ENCODE measurements around the gene ATM.

Gene ATM

DNA sequence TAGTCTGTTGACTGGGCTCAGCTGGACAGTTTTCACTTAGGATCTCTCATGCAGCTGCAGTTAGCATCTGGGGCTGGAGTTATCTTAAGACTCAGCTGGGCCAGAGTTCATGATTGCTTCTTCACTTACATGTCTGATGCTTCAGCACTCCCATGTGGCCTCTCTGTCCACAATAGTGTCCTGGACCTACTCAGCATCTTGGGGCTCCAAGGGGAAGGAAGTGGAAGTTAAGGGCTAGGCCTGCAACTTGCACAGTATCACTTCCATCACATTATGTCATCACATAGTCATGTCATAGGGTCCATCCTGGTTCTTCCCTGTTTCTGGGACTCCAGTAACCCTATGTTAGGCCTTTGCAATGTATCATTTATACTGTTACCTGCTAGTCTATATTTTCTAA lies 128.6 kb downstream of the ATM start:
- no peaks in the 10 kb centered on the region for H3K4me1 ChIP-seq (ENCODE audit: insufficient read depth, low read length, poor library complexity, severe bottlenecking)
- H3K36me3 ChIP-seq (ENCODE audit: insufficient read depth, low read length), result peaks cover 23% of the 10 kb centered on the region; the same call in 1 of the 2 replicates
- no peak overlapping the region for H2AFZ ChIP-seq (ENCODE audit: low read length)
- H3K4me3 ChIP-seq (ENCODE audit: low read length, poor library complexity, severe bottlenecking), result no peak overlapping the region
- no peaks in the 10 kb centered on the region for H4K20me1 ChIP-seq (ENCODE audit: insufficient read depth, low read length, poor library complexity, severe bottlenecking)
- TF ChIP-seq, protein P1, sequence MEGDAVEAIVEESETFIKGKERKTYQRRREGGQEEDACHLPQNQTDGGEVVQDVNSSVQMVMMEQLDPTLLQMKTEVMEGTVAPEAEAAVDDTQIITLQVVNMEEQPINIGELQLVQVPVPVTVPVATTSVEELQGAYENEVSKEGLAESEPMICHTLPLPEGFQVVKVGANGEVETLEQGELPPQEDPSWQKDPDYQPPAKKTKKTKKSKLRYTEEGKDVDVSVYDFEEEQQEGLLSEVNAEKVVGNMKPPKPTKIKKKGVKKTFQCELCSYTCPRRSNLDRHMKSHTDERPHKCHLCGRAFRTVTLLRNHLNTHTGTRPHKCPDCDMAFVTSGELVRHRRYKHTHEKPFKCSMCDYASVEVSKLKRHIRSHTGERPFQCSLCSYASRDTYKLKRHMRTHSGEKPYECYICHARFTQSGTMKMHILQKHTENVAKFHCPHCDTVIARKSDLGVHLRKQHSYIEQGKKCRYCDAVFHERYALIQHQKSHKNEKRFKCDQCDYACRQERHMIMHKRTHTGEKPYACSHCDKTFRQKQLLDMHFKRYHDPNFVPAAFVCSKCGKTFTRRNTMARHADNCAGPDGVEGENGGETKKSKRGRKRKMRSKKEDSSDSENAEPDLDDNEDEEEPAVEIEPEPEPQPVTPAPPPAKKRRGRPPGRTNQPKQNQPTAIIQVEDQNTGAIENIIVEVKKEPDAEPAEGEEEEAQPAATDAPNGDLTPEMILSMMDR (conservative IDR thresholded peaks at IDR 0.05; ENCODE audit: low read length), result no peak
- TF ChIP-seq EZH2phosphoT487 (IDR thresholded peaks at IDR 0.05; ENCODE audit: borderline replicate concordance), result no peak
- no peaks in the 10 kb centered on the region for H3K9me2 ChIP-seq (replicated peaks; ENCODE audit: low read depth, low read length)
- no peaks in the 10 kb centered on the region for H3K79me2 ChIP-seq (ENCODE audit: insufficient read depth, low read length)
- H3K9me3 ChIP-seq (ENCODE audit: insufficient read depth, low read depth, low read length), result no peaks in the 10 kb centered on the region
- H3F3A ChIP-seq (ENCODE audit: low read depth), result no peaks in the 10 kb centered on the region
- no peak overlapping the region for H3K4me2 ChIP-seq (ENCODE audit: low read depth, low read length, poor library complexity, severe bottlenecking)
- H3K9ac ChIP-seq (ENCODE audit: low read depth, low read length, poor library complexity, severe bottlenecking), result no peak overlapping the region
- no peaks in the 10 kb centered on the region for H3K27me3 ChIP-seq (ENCODE audit: insufficient read depth, low read length, poor library complexity, severe bottlenecking)

- H4K20me1 ChIP-seq (ENCODE audit: insufficient read depth, low read length, poor library complexity, severe bottlenecking), result no peaks in the 10 kb centered on the region
- H3K4me2 ChIP-seq (ENCODE audit: low read depth, low read length, poor library complexity, severe bottlenecking), result no peak overlapping the region
- H3F3A ChIP-seq (ENCODE audit: low read depth), result no peaks in the 10 kb centered on the region
Measured at GRCh38 chr11:108364159-108364558, 141.3 kb downstream of the ATM start.

GRCh38 chr11:108368134-108368533 lies 145.3 kb downstream of the ATM start:
- Histone ChIP-seq H3K9me3 (ENCODE audit: insufficient read depth, low read depth, low read length) (no peaks in the 10 kb centered on the region), H3K4me2 (ENCODE audit: low read depth, low read length, poor library complexity, severe bottlenecking) (no peak overlapping the region), H3K9ac (ENCODE audit: low read depth, low read length, poor library complexity, severe bottlenecking) (no peak overlapping the region), H2AFZ (ENCODE audit: low read length) (no peak overlapping the region), H3K4me1 (ENCODE audit: insufficient read depth, low read length, poor library complexity, severe bottlenecking) (no peaks in the 10 kb centered on the region), H3K4me3 (ENCODE audit: low read length, poor library complexity, severe bottlenecking) (no peak overlapping the region), H4K20me1 (ENCODE audit: insufficient read depth, low read length, poor library complexity, severe bottlenecking) (no peaks in the 10 kb centered on the region), H3K9me2 (replicated peaks; ENCODE audit: low read depth, low read length) (no peaks in the 10 kb centered on the region), H3K27me3 (ENCODE audit: insufficient read depth, low read length, poor library complexity, severe bottlenecking) (no peaks in the 10 kb centered on the region), H3K79me2 (ENCODE audit: insufficient read depth, low read length) (no peaks in the 10 kb centered on the region), H3F3A (ENCODE audit: low read depth) (no peaks in the 10 kb centered on the region), H3K36me3 (ENCODE audit: insufficient read depth, low read length) (no peaks in the 10 kb centered on the region; the same call in 1 of the 2 replicates)
- TF ChIP-seq, protein P1 (conservative IDR thresholded peaks at IDR 0.05; ENCODE audit: low read length), result no peak
- no peak for TF ChIP-seq EZH2phosphoT487 (IDR thresholded peaks at IDR 0.05; ENCODE audit: borderline replicate concordance)

More at GRCh38 chr11:108364159-108364558, 141.3 kb downstream of the ATM start:
- H3K36me3 ChIP-seq (ENCODE audit: insufficient read depth, low read length), result no peaks in the 10 kb centered on the region; the same call in 1 of the 2 replicates
- H3K9ac ChIP-seq (ENCODE audit: low read depth, low read length, poor library complexity, severe bottlenecking), result no peak overlapping the region
- H3K79me2 ChIP-seq (ENCODE audit: insufficient read depth, low read length), result no peaks in the 10 kb centered on the region
- no peak overlapping the region for H3K4me3 ChIP-seq (ENCODE audit: low read length, poor library complexity, severe bottlenecking)
- H3K9me2 ChIP-seq (replicated peaks; ENCODE audit: low read depth, low read length), result no peaks in the 10 kb centered on the region
- no peaks in the 10 kb centered on the region for H3K27me3 ChIP-seq (ENCODE audit: insufficient read depth, low read length, poor library complexity, severe bottlenecking)
- H3K4me1 ChIP-seq (ENCODE audit: insufficient read depth, low read length, poor library complexity, severe bottlenecking), result no peaks in the 10 kb centered on the region
- no peaks in the 10 kb centered on the region for H3K9me3 ChIP-seq (ENCODE audit: insufficient read depth, low read depth, low read length)
- TF ChIP-seq EZH2phosphoT487 (IDR thresholded peaks at IDR 0.05; ENCODE audit: borderline replicate concordance), result no peak
- TF ChIP-seq, protein P1 (conservative IDR thresholded peaks at IDR 0.05; ENCODE audit: low read length), result no peak
- H2AFZ ChIP-seq (ENCODE audit: low read length), result no peak overlapping the region

Measured in Loucy (cell line).